SH-SY5Y (cell line): ENCODE measurements around the gene LRRC27.

Experiments
- GATA2 ChIP-seq: IDR thresholded peaks from 2 replicates; pipeline ENCODE4 v1.6.1; 2011; ENCODE audit warnings: mild to moderate bottlenecking, low read depth, low read length
- GATA3 ChIP-seq: IDR thresholded peaks from 2 replicates; pipeline ENCODE4 v1.6.1; 2011; ENCODE audit warnings: low read depth, mild to moderate bottlenecking, low read length, moderate library complexity

GRCh38 chr10:132330486-132330833 is 1.5 kb upstream of the LRRC27 start:
- TF ChIP-seq GATA3 (no peak), GATA2 (no peak)
